Epithelial cell of proximal tubule (primary cell): ENCODE measurements around the gene VSIG2. TPM values are rescaled to one million over a fixed set of nuclear protein-coding genes. Genes with fewer than 3 reads are reported as not detected.
"Not testable (repeated sequence)": the region's sequence is repeated elsewhere in the genome, so short reads cannot be mapped to it uniquely, and the experiment has no call there.

Source experiments
- DNase-seq: peaks from one replicate; pipeline ENCODE4 v3.0.0-alpha.2; 2011; ENCODE audit warnings: low read depth
- H3K4me3 ChIP-seq: 2 replicates; pipeline ENCODE4 v1.5.1; 2011; ENCODE audit warnings: low read depth, mild to moderate bottlenecking, low read length
- total RNA-seq: library from RNA; depleted of rRNA; stranded (reverse); fragments of >200 nt; gene quantifications from 2 replicates; pipeline ENCODE4 v1.2.3, GENCODE V29; 2015
- TF ChIP-seq, protein P1 (sequence below): conservative IDR thresholded peaks from 2 replicates; pipeline ENCODE4 v1.5.1; 2012; ENCODE audit warnings: low read depth, mild to moderate bottlenecking, low read length

The VSIG2 gene
- total RNA-seq, 1 donor from 2014 or later, result 0.40 TPM

DNA sequence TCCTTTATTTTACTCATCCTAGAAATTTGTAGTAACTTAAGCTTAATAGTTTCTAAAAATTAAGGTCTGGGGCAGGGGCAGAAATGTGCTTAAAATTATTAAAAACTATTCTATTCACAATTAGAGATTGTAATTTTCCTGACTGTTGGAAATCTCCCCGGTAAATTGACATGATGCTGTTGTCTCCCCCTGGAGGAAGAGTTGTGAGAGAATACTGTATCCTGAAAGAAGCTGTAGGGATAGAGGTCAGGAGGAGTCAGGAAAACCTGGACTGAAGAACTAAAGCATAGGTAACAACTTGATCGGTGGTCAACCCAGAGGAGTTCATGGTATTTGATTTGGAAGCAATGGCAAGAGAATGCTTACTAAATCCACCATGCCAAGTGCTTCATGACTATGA is 26.2 kb upstream of the VSIG2 start:
- no peak overlapping the region for H3K4me3 ChIP-seq
- no peak for DNase-seq
- TF ChIP-seq, protein P1, sequence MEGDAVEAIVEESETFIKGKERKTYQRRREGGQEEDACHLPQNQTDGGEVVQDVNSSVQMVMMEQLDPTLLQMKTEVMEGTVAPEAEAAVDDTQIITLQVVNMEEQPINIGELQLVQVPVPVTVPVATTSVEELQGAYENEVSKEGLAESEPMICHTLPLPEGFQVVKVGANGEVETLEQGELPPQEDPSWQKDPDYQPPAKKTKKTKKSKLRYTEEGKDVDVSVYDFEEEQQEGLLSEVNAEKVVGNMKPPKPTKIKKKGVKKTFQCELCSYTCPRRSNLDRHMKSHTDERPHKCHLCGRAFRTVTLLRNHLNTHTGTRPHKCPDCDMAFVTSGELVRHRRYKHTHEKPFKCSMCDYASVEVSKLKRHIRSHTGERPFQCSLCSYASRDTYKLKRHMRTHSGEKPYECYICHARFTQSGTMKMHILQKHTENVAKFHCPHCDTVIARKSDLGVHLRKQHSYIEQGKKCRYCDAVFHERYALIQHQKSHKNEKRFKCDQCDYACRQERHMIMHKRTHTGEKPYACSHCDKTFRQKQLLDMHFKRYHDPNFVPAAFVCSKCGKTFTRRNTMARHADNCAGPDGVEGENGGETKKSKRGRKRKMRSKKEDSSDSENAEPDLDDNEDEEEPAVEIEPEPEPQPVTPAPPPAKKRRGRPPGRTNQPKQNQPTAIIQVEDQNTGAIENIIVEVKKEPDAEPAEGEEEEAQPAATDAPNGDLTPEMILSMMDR, result peak; percentile 68

DNA sequence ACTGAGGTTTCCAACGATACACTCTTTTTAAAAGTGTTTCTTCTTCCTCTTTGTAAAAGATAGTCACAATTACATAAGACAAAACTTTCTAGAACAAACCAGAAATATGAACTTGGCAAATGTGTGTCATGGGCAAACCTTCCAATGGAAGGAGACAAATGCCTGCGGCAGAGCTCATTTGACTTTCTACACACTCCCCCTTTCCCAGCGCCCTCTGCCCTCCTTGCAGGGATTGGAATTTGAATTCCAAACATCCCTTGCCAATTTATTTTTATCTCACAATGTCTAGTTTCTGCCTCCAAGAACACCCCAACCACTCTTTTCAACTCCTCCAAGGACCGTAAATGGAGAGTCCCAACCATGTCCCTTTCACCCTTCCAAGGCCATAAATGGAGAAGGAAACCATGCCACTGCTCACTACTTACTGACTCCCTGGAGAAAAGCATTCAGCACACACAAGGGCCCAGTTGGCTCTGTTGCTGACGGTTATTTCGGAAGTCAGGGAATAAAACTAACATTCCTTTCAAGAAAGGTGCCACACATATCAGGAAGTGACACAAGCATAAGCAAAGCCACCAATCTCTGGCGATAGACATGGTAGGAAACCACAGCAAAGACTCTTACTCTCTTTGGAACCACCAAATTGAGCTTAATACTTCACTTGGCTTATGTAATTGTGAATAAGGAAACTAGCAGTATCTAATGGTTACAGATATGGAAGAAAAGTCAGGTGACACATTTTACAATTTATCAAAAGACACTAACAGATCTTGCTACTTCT is 25.0 kb upstream of the VSIG2 start:
- no peak for DNase-seq
- TF ChIP-seq, protein P1, result no peak
- H3K4me3 ChIP-seq, result no peak overlapping the region

DNA sequence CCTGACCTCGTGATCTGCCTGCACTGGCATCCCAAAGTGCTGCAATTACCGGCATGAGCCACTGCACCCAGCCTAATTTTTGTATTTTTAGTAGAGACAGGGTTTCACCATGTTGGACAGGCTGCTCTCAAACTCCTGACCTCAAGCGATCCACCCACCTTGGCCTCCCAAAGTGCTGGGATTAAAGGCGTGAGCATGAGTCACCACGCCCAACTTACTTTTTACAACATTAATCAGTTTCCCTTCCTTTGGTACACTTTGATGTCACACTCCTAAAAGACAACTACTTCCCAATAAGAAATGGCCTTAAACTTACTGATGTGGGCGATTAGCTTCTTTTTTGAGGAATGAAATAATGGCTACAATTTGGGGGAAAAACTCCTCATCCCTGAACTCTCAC is 18.9 kb upstream of the VSIG2 start:
- DNase-seq, H3K4me3 ChIP-seq: not testable (repeated sequence)

DNA sequence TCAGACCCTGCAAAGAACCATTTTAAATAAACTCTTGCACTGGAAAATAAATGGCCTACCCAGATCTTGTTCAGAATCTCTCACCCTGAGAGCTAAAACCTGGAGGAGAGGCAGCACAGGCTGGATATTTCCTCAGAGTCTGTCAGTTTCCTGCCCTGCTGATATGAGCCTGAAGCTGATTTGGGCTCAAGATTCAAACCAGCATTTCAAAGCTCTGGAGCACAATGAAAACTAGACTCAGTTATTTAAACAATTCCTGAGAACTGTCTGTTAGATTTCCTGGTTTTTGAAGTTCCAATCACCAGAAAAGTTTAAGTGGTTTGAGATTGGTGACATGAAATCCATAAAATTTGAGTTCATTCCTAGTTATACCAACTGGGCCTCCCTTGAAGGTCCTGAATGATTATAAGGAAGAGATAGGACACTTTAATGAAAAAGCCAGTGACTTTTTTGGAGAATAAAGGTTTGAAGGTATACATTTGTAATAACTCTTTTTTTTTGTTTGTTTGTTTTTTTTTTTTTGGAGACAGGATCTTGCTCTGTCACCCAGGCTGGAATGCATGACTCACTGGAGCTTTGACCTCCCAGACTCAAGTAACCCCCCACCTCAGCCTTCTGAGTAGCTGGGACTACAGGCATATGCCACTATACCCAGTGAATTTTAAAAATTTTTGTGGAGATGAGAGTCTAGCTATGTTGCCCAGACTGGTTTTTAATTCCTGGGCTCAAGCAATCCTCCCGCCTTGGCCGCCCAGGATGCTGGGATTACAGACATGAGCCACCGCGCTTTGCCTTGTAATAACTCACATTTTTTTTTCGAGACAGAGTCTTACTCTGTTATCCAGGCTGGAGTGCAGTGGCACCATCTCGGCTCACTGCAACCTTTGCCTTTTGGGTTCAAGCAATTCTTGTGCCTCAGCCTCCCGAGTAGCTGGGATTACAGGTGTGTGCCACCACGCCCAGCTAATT is 18.0 kb upstream of the VSIG2 start:
- no peak for DNase-seq
- no peak overlapping the region for H3K4me3 ChIP-seq
- TF ChIP-seq, protein P1, result no peak

DNA sequence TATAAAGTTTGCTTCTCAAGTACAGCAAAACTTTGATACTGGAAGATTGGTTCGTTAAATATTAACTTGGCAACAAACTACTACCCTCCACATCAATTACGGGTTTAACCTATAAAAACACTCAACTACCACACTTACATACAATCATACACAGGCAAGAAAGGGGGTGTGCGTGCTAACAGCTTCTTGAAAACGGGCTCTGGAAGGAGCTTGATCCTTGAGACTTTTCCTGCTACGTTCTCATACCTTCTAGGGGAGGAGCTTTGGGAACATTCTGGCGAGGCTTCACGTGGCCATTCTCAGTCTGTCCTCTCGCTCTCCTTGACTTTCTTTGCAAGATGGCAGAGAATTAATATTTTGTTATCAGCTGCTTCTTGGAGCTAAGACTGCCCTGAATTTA is 16.9 kb upstream of the VSIG2 start:
- no peak for DNase-seq
- no peak overlapping the region for H3K4me3 ChIP-seq
- TF ChIP-seq, protein P1, result no peak

DNA sequence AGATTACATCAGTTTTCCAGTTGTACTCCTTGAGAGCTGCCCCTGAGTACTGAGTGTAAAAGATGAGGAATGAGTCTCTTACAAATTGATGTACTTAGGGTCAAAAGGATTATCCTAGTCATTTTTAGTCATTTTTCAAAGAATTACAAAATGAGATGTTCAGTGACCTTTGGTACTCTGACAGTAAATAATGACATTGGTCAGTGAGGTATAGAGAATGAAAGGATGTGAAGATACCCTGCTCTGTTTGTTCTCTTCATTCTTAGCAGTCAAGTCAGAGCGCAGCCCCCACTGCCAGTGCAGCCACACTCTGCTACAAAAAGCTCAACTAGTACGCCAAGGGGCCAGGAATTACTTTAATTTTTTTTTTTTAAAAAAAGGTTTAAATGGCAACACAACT is 14.1 kb upstream of the VSIG2 start:
- TF ChIP-seq, protein P1, result no peak
- DNase-seq, result no peak

More for the DNA sequence above, 14.1 kb upstream of the VSIG2 start:
- H3K4me3 ChIP-seq, result no peak overlapping the region
